OCI-LY7 (cell line): ENCODE data around the gene CDKN2A.

Experiments
- EZH2phosphoT487 ChIP-seq: fragments of 200-600 bp; sonication (generic); IDR thresholded peaks from 2 replicates; pipeline ENCODE4 v1.6.1; 2018; ENCODE audit warnings: low read depth, borderline replicate concordance, mild to moderate bottlenecking, mixed run types, antibody characterized with exemption, low read length, moderate library complexity, mixed read lengths
- TF ChIP-seq, protein P1 (sequence below): fragments of 200-600 bp; sonication (generic); conservative IDR thresholded peaks from 2 replicates; pipeline ENCODE4 v1.5.1; 2014; ENCODE audit warnings: mild to moderate bottlenecking, antibody characterized with exemption, low read length, moderate library complexity, mixed read lengths

DNA sequence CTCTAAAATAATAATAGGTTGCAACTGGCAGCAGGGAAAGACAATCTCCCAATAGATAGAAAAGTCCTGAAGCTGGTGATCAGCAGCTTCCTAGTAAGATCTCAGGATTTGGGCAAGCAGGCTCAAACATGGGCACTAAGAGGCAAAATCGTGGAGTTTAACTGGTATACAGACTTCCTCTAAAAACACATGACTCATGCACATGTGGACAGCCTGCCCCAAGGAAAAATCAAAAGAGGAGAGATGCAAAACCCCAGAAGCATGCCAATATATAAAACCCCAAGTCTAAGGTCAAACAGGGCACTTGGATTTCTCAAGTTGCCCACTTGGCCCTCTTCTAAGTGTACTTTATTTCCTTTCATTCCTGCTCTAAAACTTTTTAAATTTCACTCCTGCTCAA, 62.8 kb downstream of the CDKN2A start:
- TF ChIP-seq, protein P1, sequence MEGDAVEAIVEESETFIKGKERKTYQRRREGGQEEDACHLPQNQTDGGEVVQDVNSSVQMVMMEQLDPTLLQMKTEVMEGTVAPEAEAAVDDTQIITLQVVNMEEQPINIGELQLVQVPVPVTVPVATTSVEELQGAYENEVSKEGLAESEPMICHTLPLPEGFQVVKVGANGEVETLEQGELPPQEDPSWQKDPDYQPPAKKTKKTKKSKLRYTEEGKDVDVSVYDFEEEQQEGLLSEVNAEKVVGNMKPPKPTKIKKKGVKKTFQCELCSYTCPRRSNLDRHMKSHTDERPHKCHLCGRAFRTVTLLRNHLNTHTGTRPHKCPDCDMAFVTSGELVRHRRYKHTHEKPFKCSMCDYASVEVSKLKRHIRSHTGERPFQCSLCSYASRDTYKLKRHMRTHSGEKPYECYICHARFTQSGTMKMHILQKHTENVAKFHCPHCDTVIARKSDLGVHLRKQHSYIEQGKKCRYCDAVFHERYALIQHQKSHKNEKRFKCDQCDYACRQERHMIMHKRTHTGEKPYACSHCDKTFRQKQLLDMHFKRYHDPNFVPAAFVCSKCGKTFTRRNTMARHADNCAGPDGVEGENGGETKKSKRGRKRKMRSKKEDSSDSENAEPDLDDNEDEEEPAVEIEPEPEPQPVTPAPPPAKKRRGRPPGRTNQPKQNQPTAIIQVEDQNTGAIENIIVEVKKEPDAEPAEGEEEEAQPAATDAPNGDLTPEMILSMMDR, result no peak
- TF ChIP-seq EZH2phosphoT487, result no peak
